Measurements from ENCODE around the gene PIGP. TPM values are rescaled to one million over a fixed set of nuclear protein-coding genes. Genes with fewer than 3 reads are reported as not detected.
"Not testable (repeated sequence)": the region's sequence is repeated elsewhere in the genome, so short reads cannot be mapped to it uniquely, and the experiment has no call there.

The PIGP gene
- total and polyA plus RNA-seq, 2 donors, result 24.4 to 40.6 TPM

DNA sequence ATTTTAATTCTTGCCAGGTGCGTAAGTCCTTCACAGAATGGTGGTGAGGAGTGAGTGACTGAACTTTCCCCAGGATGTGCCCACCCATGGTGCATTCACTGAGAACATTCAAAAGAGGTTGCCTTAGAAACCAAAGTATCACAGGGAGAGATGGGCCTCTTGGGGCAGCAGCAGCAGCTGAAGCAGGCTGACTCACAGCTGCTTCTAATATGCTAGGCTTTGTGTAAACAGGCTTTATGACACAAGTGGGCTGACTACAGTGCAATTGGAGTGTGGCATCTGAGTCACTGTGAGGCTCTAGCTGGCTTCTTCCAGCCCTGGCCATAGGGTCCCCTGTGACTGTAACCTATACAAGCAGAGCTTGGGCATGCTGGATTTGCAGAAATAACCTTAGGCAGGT lies 12.6 kb downstream of the PIGP start:
- DNase-seq (ENCODE audit: low read depth in 6 of 9, low spot score in 9 of 9), result peak in 5 of 9 donors; percentile 42 to 75 (median 51)
- H3K9me3 ChIP-seq (ENCODE audit: control insufficient read depth in 2 of 2, insufficient read depth in 1 of 2, low read length in 1 of 2), result no peaks in the 10 kb centered on the region
- no peaks in the 10 kb centered on the region for H3K36me3 ChIP-seq (ENCODE audit: control insufficient read depth in 2 of 2, insufficient read depth in 2 of 2, low read length in 1 of 2)
- WGBS, result 88% methylated on average over 1 of the region's 1 CpG
- H3K4me3 ChIP-seq (ENCODE audit: low read length in 2 of 2), result no peak overlapping the region
- peak overlapping the region in 1 of 2 donors; percentile 74 for H3K27ac ChIP-seq (ENCODE audit: low read depth in 1 of 2, low read length in 1 of 2)
- no peaks in the 10 kb centered on the region for H3K27me3 ChIP-seq (ENCODE audit: control insufficient read depth in 2 of 2, insufficient read depth in 1 of 2, low read length in 1 of 2)
- H3K4me1 ChIP-seq (ENCODE audit: control insufficient read depth in 2 of 2, insufficient read depth in 2 of 2, low read length in 2 of 2), result peaks cover 2 to 11% of the 10 kb centered on the region in 2 donors

DNA sequence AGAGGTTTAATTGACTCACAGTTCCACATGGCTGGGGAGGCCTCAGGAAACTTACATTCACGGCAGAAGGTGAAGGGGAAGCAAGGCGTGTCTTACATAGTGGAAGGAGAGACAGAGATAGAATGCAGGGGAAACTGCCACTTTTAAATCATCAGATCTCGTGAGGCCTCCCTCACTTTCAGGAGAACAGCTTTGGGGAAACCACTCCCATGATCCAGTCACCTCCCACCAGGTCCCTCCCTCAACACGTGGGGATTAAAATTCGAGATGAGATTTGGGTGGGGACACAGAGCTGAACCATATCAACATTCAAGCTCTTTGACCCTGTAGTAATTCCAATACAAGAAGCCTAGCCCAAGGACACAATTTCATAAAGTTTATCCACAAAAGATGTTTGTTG lies 13.7 kb downstream of the PIGP start:
- Histone ChIP-seq H3K36me3 (ENCODE audit: control insufficient read depth in 2 of 2, insufficient read depth in 2 of 2, low read length in 1 of 2) (no peaks in the 10 kb centered on the region), H3K4me1 (ENCODE audit: control insufficient read depth in 2 of 2, insufficient read depth in 2 of 2, low read length in 2 of 2) (peaks cover 2 to 11% of the 10 kb centered on the region in 2 donors), H3K9me3 (ENCODE audit: control insufficient read depth in 2 of 2, insufficient read depth in 1 of 2, low read length in 1 of 2) (no peaks in the 10 kb centered on the region), H3K27ac (ENCODE audit: low read depth in 1 of 2, low read length in 1 of 2) (no peak overlapping the region), H3K4me3 (ENCODE audit: low read length in 2 of 2) (no peak overlapping the region), H3K27me3 (ENCODE audit: control insufficient read depth in 2 of 2, insufficient read depth in 1 of 2, low read length in 1 of 2) (no peaks in the 10 kb centered on the region)
- DNase-seq (ENCODE audit: low read depth in 6 of 9, low spot score in 9 of 9), result no peak
- 83% methylated on average over 5 of the region's 5 CpGs for WGBS

DNA sequence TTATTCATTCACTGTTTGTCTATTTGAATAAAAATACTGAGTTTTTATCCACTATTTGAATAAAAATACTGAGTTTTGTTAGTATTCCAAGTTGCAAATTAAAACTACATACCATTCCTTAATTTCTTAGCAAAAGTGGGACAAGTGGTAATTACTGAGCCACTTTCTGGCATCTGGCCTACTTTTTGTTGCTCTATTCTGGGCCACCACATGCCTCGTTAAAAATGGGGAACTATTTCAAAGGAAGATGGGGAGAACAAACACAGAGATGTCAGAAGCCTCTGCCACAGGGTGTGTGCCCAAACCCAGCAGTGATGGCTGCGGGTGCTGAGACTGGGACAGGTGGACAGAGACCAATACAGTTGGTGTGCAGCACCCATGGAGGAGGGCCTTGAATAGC lies 14.6 kb downstream of the PIGP start:
- peaks cover 2 to 11% of the 10 kb centered on the region in 2 donors for H3K4me1 ChIP-seq (ENCODE audit: control insufficient read depth in 2 of 2, insufficient read depth in 2 of 2, low read length in 2 of 2)
- 32% methylated on average over 2 of the region's 2 CpGs for WGBS
- H3K9me3 ChIP-seq (ENCODE audit: control insufficient read depth in 2 of 2, insufficient read depth in 1 of 2, low read length in 1 of 2), result no peaks in the 10 kb centered on the region
- no peaks in the 10 kb centered on the region for H3K36me3 ChIP-seq (ENCODE audit: control insufficient read depth in 2 of 2, insufficient read depth in 2 of 2, low read length in 1 of 2)
- no peak overlapping the region for H3K4me3 ChIP-seq (ENCODE audit: low read length in 2 of 2)
- no peaks in the 10 kb centered on the region for H3K27me3 ChIP-seq (ENCODE audit: control insufficient read depth in 2 of 2, insufficient read depth in 1 of 2, low read length in 1 of 2)
- DNase-seq (ENCODE audit: low read depth in 6 of 9, low spot score in 9 of 9), result no peak
- no peak overlapping the region for H3K27ac ChIP-seq (ENCODE audit: low read depth in 1 of 2, low read length in 1 of 2)

DNA sequence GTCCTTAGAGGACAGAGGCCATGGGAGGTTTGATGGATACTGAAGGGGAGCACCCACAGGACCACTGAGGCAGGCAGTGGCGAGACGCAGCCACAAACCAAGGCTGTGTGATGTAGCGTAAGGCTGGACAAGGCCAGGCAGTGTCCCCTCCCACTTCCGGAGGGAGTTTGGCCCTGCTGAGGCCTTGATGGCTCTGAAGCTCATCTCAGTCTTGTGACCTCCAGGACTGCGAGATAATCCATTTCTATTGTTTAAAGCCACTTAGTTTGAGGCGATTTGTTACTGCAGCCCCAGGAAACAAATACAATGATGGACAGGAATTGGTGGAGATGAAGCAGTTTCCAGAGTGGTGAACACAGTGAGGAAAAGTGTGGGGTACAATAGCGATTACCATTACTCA lies 15.3 kb downstream of the PIGP start:
- no peak for DNase-seq (ENCODE audit: low read depth in 6 of 9, low spot score in 9 of 9)
- no peaks in the 10 kb centered on the region for H3K36me3 ChIP-seq (ENCODE audit: control insufficient read depth in 2 of 2, insufficient read depth in 2 of 2, low read length in 1 of 2)
- no peaks in the 10 kb centered on the region for H3K27me3 ChIP-seq (ENCODE audit: control insufficient read depth in 2 of 2, insufficient read depth in 1 of 2, low read length in 1 of 2)
- H3K27ac ChIP-seq (ENCODE audit: low read depth in 1 of 2, low read length in 1 of 2), result no peak overlapping the region
- no peak overlapping the region for H3K4me3 ChIP-seq (ENCODE audit: low read length in 2 of 2)
- H3K4me1 ChIP-seq (ENCODE audit: control insufficient read depth in 2 of 2, insufficient read depth in 2 of 2, low read length in 2 of 2), result peaks cover 2 to 11% of the 10 kb centered on the region in 2 donors
- H3K9me3 ChIP-seq (ENCODE audit: control insufficient read depth in 2 of 2, insufficient read depth in 1 of 2, low read length in 1 of 2), result no peaks in the 10 kb centered on the region
- 95% methylated on average over 7 of the region's 7 CpGs for WGBS

DNA sequence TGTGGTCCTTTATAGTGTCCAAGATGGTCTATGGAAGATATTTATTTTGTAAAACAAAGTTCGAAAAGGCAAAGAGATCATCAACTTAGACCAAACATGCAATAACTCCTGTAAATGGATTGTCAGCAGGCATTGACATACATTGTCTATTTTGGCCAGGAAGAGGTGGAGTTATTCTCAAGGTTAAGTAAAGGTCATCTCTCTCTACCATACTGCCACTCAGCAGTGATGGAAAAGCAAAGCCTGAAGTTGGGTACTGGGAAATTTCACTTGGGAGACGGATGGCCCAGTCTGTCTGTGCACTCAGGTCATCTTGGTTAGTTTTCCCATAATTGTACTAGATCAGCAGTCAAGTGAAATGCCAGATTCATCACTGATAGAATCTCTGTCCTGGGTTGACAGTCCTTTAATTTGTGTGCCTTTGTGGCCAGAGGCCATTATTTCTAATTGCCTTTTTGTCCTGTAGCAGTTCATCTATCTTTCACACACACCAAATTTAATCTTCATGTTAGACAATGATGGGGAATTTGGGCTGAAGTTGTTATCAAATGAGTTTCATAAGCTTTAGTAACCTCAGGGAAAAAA lies 17.5 kb downstream of the PIGP start:
- H3K4me3 ChIP-seq (ENCODE audit: low read length in 2 of 2), result no peak overlapping the region
- no peaks in the 10 kb centered on the region for H3K36me3 ChIP-seq (ENCODE audit: control insufficient read depth in 2 of 2, insufficient read depth in 2 of 2, low read length in 1 of 2)
- no peaks in the 10 kb centered on the region for H3K9me3 ChIP-seq (ENCODE audit: control insufficient read depth in 2 of 2, insufficient read depth in 1 of 2, low read length in 1 of 2)
- H3K27me3 ChIP-seq (ENCODE audit: control insufficient read depth in 2 of 2, insufficient read depth in 1 of 2, low read length in 1 of 2), result no peaks in the 10 kb centered on the region
- no peak overlapping the region for H3K27ac ChIP-seq (ENCODE audit: low read depth in 1 of 2, low read length in 1 of 2)
- H3K4me1 ChIP-seq (ENCODE audit: control insufficient read depth in 2 of 2, insufficient read depth in 2 of 2, low read length in 2 of 2), result peaks cover under 1 to 6% of the 10 kb centered on the region in 2 donors
- DNase-seq (ENCODE audit: low read depth in 6 of 9, low spot score in 9 of 9), result no peak
- WGBS, result 98% methylated on average over 2 of the region's 2 CpGs

DNA sequence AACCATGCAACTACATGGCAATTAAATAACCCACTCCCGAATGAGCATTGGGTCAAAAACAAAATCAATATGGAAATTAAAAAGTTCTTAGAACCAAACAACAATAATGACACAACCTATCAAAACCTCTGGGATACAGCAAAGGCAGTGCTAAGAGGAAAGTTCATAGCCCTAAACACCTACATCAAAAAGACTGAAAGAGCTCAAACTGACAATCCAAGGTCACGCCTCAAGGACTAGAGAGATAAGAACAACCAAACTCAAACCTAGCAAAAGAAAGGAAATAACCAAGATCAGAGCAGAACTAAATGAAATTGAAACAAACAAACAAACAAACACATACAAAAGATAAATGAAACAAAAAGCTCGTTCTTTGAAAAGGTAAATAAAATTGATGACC lies 23.1 kb downstream of the PIGP start:
- H3K4me3 ChIP-seq (ENCODE audit: low read length in 2 of 2); H3K36me3 ChIP-seq (ENCODE audit: control insufficient read depth in 2 of 2, insufficient read depth in 2 of 2, low read length in 1 of 2); H3K9me3 ChIP-seq (ENCODE audit: control insufficient read depth in 2 of 2, insufficient read depth in 1 of 2, low read length in 1 of 2); H3K27ac ChIP-seq (ENCODE audit: low read depth in 1 of 2, low read length in 1 of 2); DNase-seq (ENCODE audit: low read depth in 6 of 9, low spot score in 9 of 9); H3K4me1 ChIP-seq (ENCODE audit: control insufficient read depth in 2 of 2, insufficient read depth in 2 of 2, low read length in 2 of 2); H3K27me3 ChIP-seq (ENCODE audit: control insufficient read depth in 2 of 2, insufficient read depth in 1 of 2, low read length in 1 of 2): not testable (repeated sequence)
- 88% methylated on average over 3 of the region's 3 CpGs for whole genome bisulfite sequencing

DNA sequence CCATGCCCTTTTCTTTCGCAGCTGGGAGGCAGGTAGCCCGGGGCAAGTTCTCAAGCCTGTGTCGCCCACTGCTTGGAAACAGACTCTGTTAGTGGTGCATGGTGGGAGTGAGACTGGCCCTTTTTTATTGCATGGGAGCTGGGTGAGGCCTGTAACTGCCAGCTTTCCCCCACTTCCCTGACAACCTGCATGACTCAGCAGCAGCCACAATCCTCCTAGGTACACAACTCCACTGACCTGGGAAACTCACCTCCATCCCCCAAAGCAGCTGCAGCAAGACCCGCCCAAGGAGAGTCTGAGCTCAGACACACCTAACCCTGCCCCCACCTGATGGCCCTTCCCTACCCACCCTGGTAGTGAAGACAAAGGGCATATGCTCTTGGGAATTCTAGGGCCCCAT lies 25.8 kb downstream of the PIGP start:
- peaks cover 0 to 16% of the 10 kb centered on the region in 2 donors for H3K4me1 ChIP-seq (ENCODE audit: control insufficient read depth in 2 of 2, insufficient read depth in 2 of 2, low read length in 2 of 2)
- H3K9me3 ChIP-seq (ENCODE audit: control insufficient read depth in 2 of 2, insufficient read depth in 1 of 2, low read length in 1 of 2), result no peaks in the 10 kb centered on the region
- no peak overlapping the region for H3K27ac ChIP-seq (ENCODE audit: low read depth in 1 of 2, low read length in 1 of 2)
- H3K36me3 ChIP-seq (ENCODE audit: control insufficient read depth in 2 of 2, insufficient read depth in 2 of 2, low read length in 1 of 2), result no peaks in the 10 kb centered on the region
- no peak for DNase-seq (ENCODE audit: low read depth in 6 of 9, low spot score in 9 of 9)
- 97% methylated on average over 4 of the region's 4 CpGs for WGBS
- H3K4me3 ChIP-seq (ENCODE audit: low read length in 2 of 2), result no peak overlapping the region
- H3K27me3 ChIP-seq (ENCODE audit: control insufficient read depth in 2 of 2, insufficient read depth in 1 of 2, low read length in 1 of 2), result no peaks in the 10 kb centered on the region

DNA sequence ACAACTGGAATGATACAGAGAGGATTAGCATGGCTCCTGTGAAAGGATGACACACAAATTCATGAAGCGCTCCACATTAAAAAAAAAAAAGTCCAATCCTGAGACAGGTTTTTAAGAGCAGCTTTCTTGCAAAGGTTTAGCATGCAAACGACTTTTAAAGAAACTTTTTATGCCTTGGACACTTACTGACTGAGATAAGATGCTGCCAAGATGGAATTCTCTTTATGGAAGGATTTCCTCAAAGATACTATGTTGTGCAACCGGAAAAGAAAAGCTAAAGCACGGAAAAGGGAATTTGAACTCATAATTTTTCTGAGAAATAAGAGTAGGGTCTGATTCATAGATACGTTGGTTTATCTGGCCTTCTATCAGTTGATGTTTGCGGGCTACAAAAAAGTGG lies 27.3 kb downstream of the PIGP start:
- Histone ChIP-seq H3K27me3 (ENCODE audit: control insufficient read depth in 2 of 2, insufficient read depth in 1 of 2, low read length in 1 of 2) (no peaks in the 10 kb centered on the region), H3K9me3 (ENCODE audit: control insufficient read depth in 2 of 2, insufficient read depth in 1 of 2, low read length in 1 of 2) (no peaks in the 10 kb centered on the region), H3K4me1 (ENCODE audit: control insufficient read depth in 2 of 2, insufficient read depth in 2 of 2, low read length in 2 of 2) (peaks cover 0 to 16% of the 10 kb centered on the region in 2 donors), H3K36me3 (ENCODE audit: control insufficient read depth in 2 of 2, insufficient read depth in 2 of 2, low read length in 1 of 2) (no peaks in the 10 kb centered on the region), H3K27ac (ENCODE audit: low read depth in 1 of 2, low read length in 1 of 2) (no peak overlapping the region), H3K4me3 (ENCODE audit: low read length in 2 of 2) (no peak overlapping the region)
- DNase-seq (ENCODE audit: low read depth in 6 of 9, low spot score in 9 of 9), result no peak
- WGBS, result 64% methylated on average over 6 of the region's 6 CpGs

DNA sequence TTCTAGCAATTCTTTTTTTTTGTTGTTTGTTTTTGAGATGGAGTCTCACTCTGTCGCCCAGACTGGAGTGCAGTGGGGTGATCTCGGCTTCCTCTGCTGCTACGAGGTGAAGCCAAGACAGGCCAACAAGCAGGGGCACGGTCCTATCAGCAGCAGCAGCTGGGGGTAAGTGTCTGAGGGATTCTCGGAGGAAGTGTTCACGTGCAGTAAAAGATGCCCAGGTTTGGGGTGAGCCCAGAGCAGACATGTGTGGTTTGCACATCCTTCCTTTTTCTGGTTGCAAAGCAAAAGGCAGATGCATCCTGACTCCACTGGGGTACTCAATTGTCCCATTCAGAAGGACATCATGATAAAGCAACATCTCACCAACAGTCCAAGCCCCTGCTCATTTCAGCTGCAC lies 27.7 kb downstream of the PIGP start:
- Histone ChIP-seq H3K27ac (ENCODE audit: low read depth in 1 of 2, low read length in 1 of 2) (no peak overlapping the region), H3K9me3 (ENCODE audit: control insufficient read depth in 2 of 2, insufficient read depth in 1 of 2, low read length in 1 of 2) (no peaks in the 10 kb centered on the region), H3K36me3 (ENCODE audit: control insufficient read depth in 2 of 2, insufficient read depth in 2 of 2, low read length in 1 of 2) (no peaks in the 10 kb centered on the region), H3K4me1 (ENCODE audit: control insufficient read depth in 2 of 2, insufficient read depth in 2 of 2, low read length in 2 of 2) (peaks cover 0 to 16% of the 10 kb centered on the region in 2 donors), H3K27me3 (ENCODE audit: control insufficient read depth in 2 of 2, insufficient read depth in 1 of 2, low read length in 1 of 2) (no peaks in the 10 kb centered on the region), H3K4me3 (ENCODE audit: low read length in 2 of 2) (no peak overlapping the region)
- 3% methylated on average over 6 of the region's 6 CpGs for whole genome bisulfite sequencing
- peak in 8 of 9 donors; percentile 18 to 71 (median 28) for DNase-seq (ENCODE audit: low read depth in 6 of 9, low spot score in 9 of 9)
